ENCODE measurements around the gene POLR2L.

POLR2L gene

DNA sequence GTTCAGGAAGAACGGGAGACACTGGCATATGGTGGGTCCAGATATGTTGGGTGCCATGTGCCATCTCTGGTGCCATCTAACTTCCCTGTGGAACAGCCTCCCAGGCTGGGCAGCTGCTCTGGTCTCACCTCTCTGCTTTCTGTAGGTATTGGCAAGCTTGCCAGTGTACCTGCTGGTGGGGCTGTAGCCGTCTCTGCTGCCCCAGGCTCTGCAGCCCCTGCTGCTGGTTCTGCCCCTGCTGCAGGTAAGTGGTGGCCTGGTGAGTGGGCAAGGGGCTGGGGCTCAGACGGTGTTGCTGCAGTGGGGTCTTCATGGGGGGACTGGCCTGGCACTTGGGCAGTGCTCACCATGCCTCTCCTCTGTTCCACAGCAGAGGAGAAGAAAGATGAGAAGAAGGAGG lies 29.9 kb downstream of the POLR2L start:
- Histone ChIP-seq H3K36me3 (ENCODE audit: control insufficient read depth, insufficient read depth, low read length) (peaks cover 31% of the 10 kb centered on the region), H3K27me3 (replicated peaks; ENCODE audit: control insufficient read depth, insufficient read depth, low read length) (no peaks in the 10 kb centered on the region), H3K4me3 (replicated peaks; ENCODE audit: low read depth, low read length) (no peak overlapping the region)
- TF ChIP-seq, protein P1, sequence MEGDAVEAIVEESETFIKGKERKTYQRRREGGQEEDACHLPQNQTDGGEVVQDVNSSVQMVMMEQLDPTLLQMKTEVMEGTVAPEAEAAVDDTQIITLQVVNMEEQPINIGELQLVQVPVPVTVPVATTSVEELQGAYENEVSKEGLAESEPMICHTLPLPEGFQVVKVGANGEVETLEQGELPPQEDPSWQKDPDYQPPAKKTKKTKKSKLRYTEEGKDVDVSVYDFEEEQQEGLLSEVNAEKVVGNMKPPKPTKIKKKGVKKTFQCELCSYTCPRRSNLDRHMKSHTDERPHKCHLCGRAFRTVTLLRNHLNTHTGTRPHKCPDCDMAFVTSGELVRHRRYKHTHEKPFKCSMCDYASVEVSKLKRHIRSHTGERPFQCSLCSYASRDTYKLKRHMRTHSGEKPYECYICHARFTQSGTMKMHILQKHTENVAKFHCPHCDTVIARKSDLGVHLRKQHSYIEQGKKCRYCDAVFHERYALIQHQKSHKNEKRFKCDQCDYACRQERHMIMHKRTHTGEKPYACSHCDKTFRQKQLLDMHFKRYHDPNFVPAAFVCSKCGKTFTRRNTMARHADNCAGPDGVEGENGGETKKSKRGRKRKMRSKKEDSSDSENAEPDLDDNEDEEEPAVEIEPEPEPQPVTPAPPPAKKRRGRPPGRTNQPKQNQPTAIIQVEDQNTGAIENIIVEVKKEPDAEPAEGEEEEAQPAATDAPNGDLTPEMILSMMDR (IDR thresholded peaks at IDR 0.05; ENCODE audit: insufficient read depth, low read length, poor library complexity, severe bottlenecking): no peak
- no peak for DNase-seq (ENCODE audit: extremely low read depth, insufficient read length)

DNA sequence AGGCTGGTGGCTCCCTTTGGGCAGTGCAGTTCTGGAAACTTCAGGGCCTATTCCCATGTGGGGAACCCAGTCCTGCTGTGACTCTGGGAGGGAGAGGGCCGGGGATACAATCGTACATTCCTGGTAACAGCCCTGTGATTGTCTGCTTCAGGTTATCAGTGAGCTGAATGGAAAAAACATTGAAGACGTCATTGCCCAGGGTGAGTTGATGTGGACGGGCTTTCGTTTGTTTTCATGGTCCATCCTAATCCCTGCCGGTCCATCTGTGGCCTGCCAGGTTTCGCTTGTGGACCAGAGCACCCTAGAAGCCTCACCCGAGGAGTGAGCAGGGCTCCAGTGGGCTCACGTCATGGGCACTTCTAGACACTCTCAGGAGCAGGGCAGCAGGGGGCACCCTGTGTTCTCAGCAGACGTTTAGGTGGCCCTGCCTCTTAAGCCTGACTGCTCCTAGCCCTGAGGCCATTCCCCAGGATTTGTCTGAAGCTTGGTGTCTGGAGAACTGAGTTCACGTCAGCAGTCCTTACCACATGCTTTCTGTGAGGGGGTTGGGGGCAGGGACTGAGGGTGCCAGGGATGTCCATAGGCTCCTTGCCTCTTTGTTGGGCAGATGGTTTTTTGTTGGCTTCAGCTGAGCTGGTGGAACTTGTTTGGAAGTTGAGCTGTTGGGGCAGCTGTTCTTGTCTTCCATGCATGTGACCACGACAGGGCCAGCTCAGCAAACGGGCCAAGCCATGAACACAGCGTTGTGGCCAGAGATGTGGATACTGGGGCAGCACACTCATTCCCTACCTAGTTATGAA lies 30.7 kb downstream of the POLR2L start:
- Histone ChIP-seq H3K27me3 (replicated peaks; ENCODE audit: control insufficient read depth, insufficient read depth, low read length) (no peaks in the 10 kb centered on the region), H3K4me3 (replicated peaks; ENCODE audit: low read depth, low read length) (peak overlapping the region; percentile 96), H3K36me3 (ENCODE audit: control insufficient read depth, insufficient read depth, low read length) (peaks cover 31% of the 10 kb centered on the region)
- DNase-seq (ENCODE audit: extremely low read depth, insufficient read length): no peak
- TF ChIP-seq, protein P1 (IDR thresholded peaks at IDR 0.05; ENCODE audit: insufficient read depth, low read length, poor library complexity, severe bottlenecking): peak; percentile 8

DNA sequence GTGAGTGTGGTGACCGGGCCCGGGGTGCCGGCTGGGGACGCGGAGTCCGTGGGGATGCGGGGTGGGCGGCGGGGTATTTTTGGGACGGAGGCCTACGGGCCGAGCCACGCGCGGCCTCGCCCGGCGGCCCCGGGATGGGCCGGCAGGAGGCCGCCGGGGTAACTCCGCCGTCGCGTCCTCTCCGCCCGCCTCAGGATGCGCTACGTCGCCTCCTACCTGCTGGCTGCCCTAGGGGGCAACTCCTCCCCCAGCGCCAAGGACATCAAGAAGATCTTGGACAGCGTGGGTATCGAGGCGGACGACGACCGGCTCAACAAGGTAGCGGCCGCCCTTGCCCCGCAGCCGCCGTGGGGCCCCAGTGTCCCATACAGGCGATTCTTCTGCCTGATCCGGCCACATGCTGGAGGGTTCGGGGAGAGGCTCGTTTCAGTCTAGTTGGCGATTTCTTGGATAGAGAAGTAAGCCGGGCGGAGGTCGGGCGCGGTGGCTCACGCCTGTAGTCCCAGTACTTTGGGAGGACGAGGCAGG lies 32.2 kb downstream of the POLR2L start:
- Histone ChIP-seq H3K27me3 (replicated peaks; ENCODE audit: control insufficient read depth, insufficient read depth, low read length) (no peaks in the 10 kb centered on the region), H3K4me3 (replicated peaks; ENCODE audit: low read depth, low read length) (peak overlapping the region; percentile 96), H3K36me3 (ENCODE audit: control insufficient read depth, insufficient read depth, low read length) (peaks cover 26% of the 10 kb centered on the region)
- TF ChIP-seq, protein P1 (IDR thresholded peaks at IDR 0.05; ENCODE audit: insufficient read depth, low read length, poor library complexity, severe bottlenecking): no peak
- no peak for DNase-seq (ENCODE audit: extremely low read depth, insufficient read length)

DNA sequence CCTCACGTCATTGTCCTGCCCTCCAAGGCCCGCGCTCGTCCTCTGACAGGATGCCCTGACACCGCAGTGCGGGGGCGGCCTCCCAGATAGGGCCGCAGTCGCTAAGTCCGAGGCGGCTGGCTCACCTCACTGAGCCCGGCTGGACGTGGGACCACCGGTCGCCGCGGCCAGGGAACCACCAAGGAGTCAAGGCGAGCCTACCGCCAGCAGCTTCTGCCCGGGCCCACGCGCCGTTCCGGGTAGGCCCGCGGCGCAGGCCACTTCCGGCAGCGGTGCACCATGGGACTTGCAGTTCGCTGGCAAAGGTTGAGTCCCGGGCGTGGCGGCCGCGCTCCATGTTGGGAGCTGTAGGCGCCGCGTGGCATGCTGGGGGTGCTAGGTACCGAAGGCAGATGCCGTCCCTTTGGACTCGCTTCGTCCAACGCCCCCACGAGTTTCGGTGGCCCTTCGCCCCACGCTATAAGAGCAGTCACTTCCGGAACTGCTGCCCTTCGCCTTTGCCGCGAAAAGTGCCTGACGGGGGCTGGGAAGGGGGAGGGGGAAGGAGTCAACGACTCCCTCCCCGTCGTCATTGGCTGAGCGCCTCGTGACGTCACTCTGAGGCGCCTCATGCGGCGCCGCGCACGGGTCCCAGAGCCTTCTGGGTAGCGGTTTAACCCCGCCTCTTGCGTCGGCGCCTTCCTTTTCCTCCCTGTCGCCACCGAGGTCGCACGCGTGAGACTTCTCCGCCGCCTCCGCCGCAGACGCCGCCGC lies 32.9 kb downstream of the POLR2L start, which contains the start of gene RPLP2:
TSS of gene RPLP2 (plus strand) at position 681 of the 753 bp plus-strand sequence. CDS start 268 bp downstream, outside the sequence.
- Histone ChIP-seq H3K36me3 (ENCODE audit: control insufficient read depth, insufficient read depth, low read length) (peaks cover 26% of the 10 kb centered on the region), H3K4me3 (replicated peaks; ENCODE audit: low read depth, low read length) (peak within 1 kb of the TSS; percentile 96), H3K27me3 (replicated peaks; ENCODE audit: control insufficient read depth, insufficient read depth, low read length) (no peaks in the 10 kb centered on the region)
- DNase-seq (ENCODE audit: extremely low read depth, insufficient read length): peak; percentile 98
- TF ChIP-seq, protein P1 (IDR thresholded peaks at IDR 0.05; ENCODE audit: insufficient read depth, low read length, poor library complexity, severe bottlenecking): no peak

DNA sequence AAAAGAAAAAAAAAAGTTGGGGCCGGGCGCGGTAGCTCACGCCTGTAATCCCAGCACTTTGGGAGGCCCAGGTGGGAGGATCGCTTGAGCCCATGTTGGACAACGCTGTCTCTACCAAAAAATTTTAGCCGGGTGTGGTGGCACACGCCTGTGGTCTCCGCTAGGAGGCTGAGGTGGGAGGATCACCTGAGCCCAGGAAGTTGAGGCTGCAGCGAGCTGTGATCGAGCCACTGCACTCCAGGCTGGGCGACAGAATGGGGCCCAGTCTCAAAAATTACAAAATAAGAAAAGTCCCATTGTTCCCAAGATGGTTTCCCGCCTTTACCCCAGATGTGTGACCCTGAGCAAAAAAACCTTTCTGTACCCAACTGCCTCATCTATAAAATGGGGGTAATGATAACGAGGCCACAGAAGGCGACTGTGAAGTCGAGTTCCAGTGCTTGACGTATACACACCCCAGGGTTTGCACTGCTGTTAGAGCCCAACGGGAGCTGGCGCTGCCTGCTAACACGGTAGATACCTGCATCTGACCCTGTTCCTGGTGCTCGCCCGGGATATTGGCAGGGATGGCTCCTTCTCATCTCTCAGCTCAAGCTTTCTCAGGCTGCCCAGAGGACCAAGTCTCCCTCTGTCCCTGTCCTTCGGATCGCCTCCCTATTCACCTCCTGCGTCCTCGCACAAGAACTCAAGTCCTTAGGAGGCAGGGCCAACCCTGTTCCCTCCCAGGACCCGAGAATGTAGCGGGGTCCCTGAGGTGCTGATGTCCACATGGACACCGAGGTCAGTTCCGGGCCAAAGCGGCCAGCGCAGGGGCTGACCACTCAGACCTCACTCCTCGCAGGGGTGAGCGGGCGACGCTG lies 33.7 kb downstream of the POLR2L start:
- TF ChIP-seq, protein P1 (IDR thresholded peaks at IDR 0.05; ENCODE audit: insufficient read depth, low read length, poor library complexity, severe bottlenecking): peak; percentile 29
- Histone ChIP-seq H3K27me3 (replicated peaks; ENCODE audit: control insufficient read depth, insufficient read depth, low read length) (no peaks in the 10 kb centered on the region), H3K4me3 (replicated peaks; ENCODE audit: low read depth, low read length) (peak overlapping the region; percentile 96), H3K36me3 (ENCODE audit: control insufficient read depth, insufficient read depth, low read length) (peaks cover 23% of the 10 kb centered on the region)
- no peak for DNase-seq (ENCODE audit: extremely low read depth, insufficient read length)

Measured in GM06990 (cell line).